H9 (cell line): ENCODE data around the gene AXIN2. TPM values are rescaled to one million over a fixed set of nuclear protein-coding genes. Genes with fewer than 3 reads are reported as not detected.

ENCODE experiments used
- DNase-seq: peaks from one replicate; pipeline ENCODE4 v3.0.0-alpha.2; 2017
- H2AFZ ChIP-seq: one replicate; pipeline ENCODE4 v1.6.1; 2013; ENCODE audit warnings: mild to moderate bottlenecking, low read length, control low read depth, moderate library complexity
- H2AK5ac ChIP-seq: 2 replicates; pipeline ENCODE4 v1.6.1; 2013; ENCODE audit warnings: low read length, control low read depth, mixed read lengths; ENCODE audit not compliant: insufficient read length
- H2BK120ac ChIP-seq: one replicate; pipeline ENCODE4 v1.6.1; 2013; ENCODE audit warnings: low read depth, mild to moderate bottlenecking, low read length, control low read depth, inconsistent platforms; ENCODE audit not compliant: poor library complexity, severe bottlenecking
- H2BK12ac ChIP-seq: 2 replicates; pipeline ENCODE4 v1.6.1; 2013; ENCODE audit warnings: low read length, control low read depth, mixed read lengths, low read depth; ENCODE audit not compliant: insufficient read length
- H2BK15ac ChIP-seq: 2 replicates; pipeline ENCODE4 v1.6.1; 2013; ENCODE audit warnings: low read depth, low read length, control low read depth
- H2BK20ac ChIP-seq: one replicate; pipeline ENCODE4 v1.6.1; 2013; ENCODE audit warnings: low read depth, mild to moderate bottlenecking, low read length, control low read depth, inconsistent platforms; ENCODE audit not compliant: poor library complexity, severe bottlenecking
- H2BK5ac ChIP-seq: 2 replicates; pipeline ENCODE4 v1.6.1; 2013; ENCODE audit warnings: low read length, control low read depth, mixed read lengths; ENCODE audit not compliant: insufficient read length
- H3K14ac ChIP-seq: 2 replicates; pipeline ENCODE4 v1.6.1; 2013; ENCODE audit warnings: low read length, control low read depth; ENCODE audit not compliant: insufficient read depth
- H3K18ac ChIP-seq: 2 replicates; pipeline ENCODE4 v1.6.1; 2013; ENCODE audit warnings: low read depth, mild to moderate bottlenecking, mixed read lengths, low read length, control low read depth; ENCODE audit not compliant: insufficient read length
- H3K23ac ChIP-seq: 2 replicates; pipeline ENCODE4 v1.6.1; 2013; ENCODE audit warnings: low read length, control low read depth, mixed read lengths, low read depth; ENCODE audit not compliant: insufficient read length
- H3K23me2 ChIP-seq: 2 replicates; pipeline ENCODE4 v1.6.1; 2013; ENCODE audit warnings: low read depth, mild to moderate bottlenecking, mixed read lengths, low read length, control low read depth; ENCODE audit not compliant: insufficient read length, poor library complexity, severe bottlenecking
- H3K27ac ChIP-seq: 2 replicates; pipeline ENCODE4 v1.5.1; 2013; ENCODE audit warnings: low read length, control low read depth, mixed read lengths, low read depth; ENCODE audit not compliant: insufficient read length
- H3K27me3 ChIP-seq: 2 replicates; pipeline ENCODE4 v1.6.1; 2013; ENCODE audit warnings: low read length, control low read depth, inconsistent platforms; ENCODE audit not compliant: insufficient read depth
- H3K4ac ChIP-seq: 2 replicates; pipeline ENCODE4 v1.6.1; 2013; ENCODE audit warnings: low read depth, mild to moderate bottlenecking, control low read depth, inconsistent platforms, low read length, moderate library complexity
- H3K4me1 ChIP-seq: 2 replicates; pipeline ENCODE4 v1.6.1; 2013; ENCODE audit warnings: low read length, control low read depth, inconsistent platforms; ENCODE audit not compliant: insufficient read depth
- H3K4me2 ChIP-seq: 2 replicates; pipeline ENCODE4 v1.6.1; 2013; ENCODE audit warnings: low read length, control low read depth, mixed read lengths; ENCODE audit not compliant: insufficient read length, insufficient read depth
- H3K56ac ChIP-seq: 2 replicates; pipeline ENCODE4 v1.6.1; 2013; ENCODE audit warnings: low read depth, mild to moderate bottlenecking, mixed read lengths, low read length, control low read depth; ENCODE audit not compliant: insufficient read length
- H3K79me1 ChIP-seq: 2 replicates; pipeline ENCODE4 v1.6.1; 2013; ENCODE audit warnings: low read depth, mild to moderate bottlenecking, moderate library complexity, low read length, control low read depth, inconsistent platforms; ENCODE audit not compliant: insufficient read depth, poor library complexity, severe bottlenecking
- H3K79me2 ChIP-seq: 2 replicates; pipeline ENCODE4 v1.6.1; 2013; ENCODE audit warnings: low read length, control low read depth, inconsistent platforms; ENCODE audit not compliant: insufficient read depth
- H3K9ac ChIP-seq: 2 replicates; pipeline ENCODE4 v1.6.1; 2013; ENCODE audit warnings: low read length, control low read depth, mixed read lengths; ENCODE audit not compliant: insufficient read length; ENCODE audit errors: extremely low read depth
- H3K9me3 ChIP-seq: one replicate; pipeline ENCODE4 v1.6.1; 2013; ENCODE audit warnings: low read depth, low read length, inconsistent platforms; ENCODE audit not compliant: control insufficient read depth
- H3T11ph ChIP-seq: one replicate; pipeline ENCODE4 v1.6.1; 2013; ENCODE audit warnings: mild to moderate bottlenecking, low read length, control low read depth, inconsistent platforms
- H4K20me1 ChIP-seq: one replicate; pipeline ENCODE4 v1.6.1; 2013; ENCODE audit not compliant: control insufficient read depth, insufficient read length, insufficient read depth
- H4K5ac ChIP-seq: 2 replicates; pipeline ENCODE4 v1.6.1; 2013; ENCODE audit warnings: low read depth, mild to moderate bottlenecking, mixed read lengths, low read length, control low read depth; ENCODE audit not compliant: insufficient read length
- H4K8ac ChIP-seq: replicated peaks from 2 replicates; pipeline ENCODE4 v1.6.1; 2013; ENCODE audit warnings: low read length, control low read depth, mixed read lengths, low read depth; ENCODE audit not compliant: insufficient read length
- H4K91ac ChIP-seq: 2 replicates; pipeline ENCODE4 v1.6.1; 2013; ENCODE audit warnings: low read depth, mild to moderate bottlenecking, moderate library complexity, mixed read lengths, low read length, control low read depth; ENCODE audit not compliant: insufficient read length
- H3K27ac Mint-ChIP-seq, 3 experiments: 2 replicates in 2 of 3; 3 replicates in 1 of 3; pipeline ENCODE4 v1.8.0; 2020 to 2021; ENCODE audit warnings: mixed read lengths in 3 of 3, mild to moderate bottlenecking in 1 of 3, moderate library complexity in 1 of 3
- H3K27me3 Mint-ChIP-seq: 2 replicates; pipeline ENCODE4 v1.8.0; 2021; ENCODE audit warnings: low read depth, mild to moderate bottlenecking, moderate library complexity, mixed read lengths
- H3K36me3 Mint-ChIP-seq, 3 experiments: 2 replicates in 2 of 3; 3 replicates in 1 of 3; pipeline ENCODE4 v1.8.0; 2020 to 2021; ENCODE audit warnings: low read depth in 3 of 3, mixed read lengths in 3 of 3; ENCODE audit not compliant: insufficient read depth in 1 of 3
- H3K4me1 Mint-ChIP-seq, 2 experiments: 2 replicates each; pipeline ENCODE4 v1.8.0; 2020; ENCODE audit warnings: mixed read lengths in 2 of 2
- H3K4me3 Mint-ChIP-seq, 2 experiments: 2 replicates in 1 of 2; 3 replicates in 1 of 2; pipeline ENCODE4 v1.8.0; 2020 to 2021; ENCODE audit warnings: mild to moderate bottlenecking in 2 of 2, mixed read lengths in 2 of 2, moderate library complexity in 1 of 2
- H3K9me3 Mint-ChIP-seq, 2 experiments: 2 replicates in 1 of 2; 3 replicates in 1 of 2; pipeline ENCODE4 v1.8.0; 2020; ENCODE audit warnings: mild to moderate bottlenecking in 2 of 2, mixed read lengths in 2 of 2, moderate library complexity in 1 of 2
- CTCF ChIP-seq: fragments of 200-600 bp; sonication (generic); conservative IDR thresholded peaks from 3 replicates; pipeline ENCODE4 v1.8.0; 2021; ENCODE audit warnings: antibody characterized with exemption, mild to moderate bottlenecking
- WGBS: extraction: QIAGEN DNeasy Blood & Tissue Kit; methylation state at CpG from one replicate; pipeline ENCODE4 v1.1.7; 2013; ENCODE audit warnings: missing lambda C conversion rate, low lambda C conversion rate, mixed read lengths; ENCODE audit not compliant: insufficient read length; ENCODE audit errors: extremely low coverage; 5-methylcytosine and 5-hydroxymethylcytosine counted together
- total RNA-seq: library from RNA; stranded (reverse); gene quantifications from 2 replicates; pipeline ENCODE4 v1.2.1, GENCODE V29; 2021

AXIN2 gene
- total RNA-seq, 1 experiment from 2014 or later: 35.0 TPM

GRCh38 chr17:65598746-65599145 lies 37.3 kb upstream of the AXIN2 start:
- no peak for TF ChIP-seq CTCF
- no peak overlapping the region for H3K4me3 Mint-ChIP-seq
- H3K4me1 Mint-ChIP-seq: peaks cover 32 to 34% of the 10 kb centered on the region in 2 experiments
- Histone ChIP-seq H2BK120ac (no peak overlapping the region), H3K9ac (no peak overlapping the region), H3K4ac (no peak overlapping the region), H3K9me3 (no peaks in the 10 kb centered on the region), H3K56ac (no peak overlapping the region), H3K4me2 (no peak overlapping the region), H2BK15ac (no peak overlapping the region), H2AK5ac (no peak overlapping the region), H3K18ac (no peak overlapping the region), H4K20me1 (no peaks in the 10 kb centered on the region), H3K27ac (no peak overlapping the region), H4K91ac (no peak overlapping the region), H2BK20ac (no peak overlapping the region), H4K8ac (no peak overlapping the region), H2AFZ (no peak overlapping the region), H3K79me1 (no peaks in the 10 kb centered on the region), H3K27me3 (peaks cover 2% of the 10 kb centered on the region; the same call in 1 of the 2 replicates), H4K5ac (no peak overlapping the region), H2BK5ac (no peak overlapping the region), H3K23me2 (no peaks in the 10 kb centered on the region), H3K4me1 (peaks cover 6% of the 10 kb centered on the region; the same call in 1 of the 2 replicates), H2BK12ac (no peak overlapping the region), H3K23ac (no peak overlapping the region), H3T11ph (no peak overlapping the region), H3K14ac (no peak overlapping the region), H3K79me2 (no peaks in the 10 kb centered on the region)
- no peak overlapping the region for H3K27ac Mint-ChIP-seq
- H3K9me3 Mint-ChIP-seq: no peaks in the 10 kb centered on the region
- peaks cover 3% of the 10 kb centered on the region for H3K27me3 Mint-ChIP-seq
- no CpG with 5 or more reads among the region's 1 CpG for WGBS
- no peak for DNase-seq
- H3K36me3 Mint-ChIP-seq: no peaks in the 10 kb centered on the region; a peak in 1 of 7 replicates
